Epithelial cell of proximal tubule (primary cell): Measurements from ENCODE around the gene RETN. TPM values are rescaled to one million over a fixed set of nuclear protein-coding genes. Genes with fewer than 3 reads are reported as not detected.

Experiments used
- DNase-seq: peaks from one replicate; pipeline ENCODE4 v3.0.0-alpha.2; 2011; ENCODE audit warnings: low read depth
- H3K4me3 ChIP-seq: 2 replicates; pipeline ENCODE4 v1.5.1; 2011; ENCODE audit warnings: low read depth, mild to moderate bottlenecking, low read length
- total RNA-seq: library from RNA; depleted of rRNA; stranded (reverse); fragments of >200 nt; gene quantifications from 2 replicates; pipeline ENCODE4 v1.2.3, GENCODE V29; 2015
- TF ChIP-seq, protein P1 (sequence below): conservative IDR thresholded peaks from 2 replicates; pipeline ENCODE4 v1.5.1; 2012; ENCODE audit warnings: low read depth, mild to moderate bottlenecking, low read length

RETN gene
- total RNA-seq, 1 donor from 2014 or later = not detected

DNA sequence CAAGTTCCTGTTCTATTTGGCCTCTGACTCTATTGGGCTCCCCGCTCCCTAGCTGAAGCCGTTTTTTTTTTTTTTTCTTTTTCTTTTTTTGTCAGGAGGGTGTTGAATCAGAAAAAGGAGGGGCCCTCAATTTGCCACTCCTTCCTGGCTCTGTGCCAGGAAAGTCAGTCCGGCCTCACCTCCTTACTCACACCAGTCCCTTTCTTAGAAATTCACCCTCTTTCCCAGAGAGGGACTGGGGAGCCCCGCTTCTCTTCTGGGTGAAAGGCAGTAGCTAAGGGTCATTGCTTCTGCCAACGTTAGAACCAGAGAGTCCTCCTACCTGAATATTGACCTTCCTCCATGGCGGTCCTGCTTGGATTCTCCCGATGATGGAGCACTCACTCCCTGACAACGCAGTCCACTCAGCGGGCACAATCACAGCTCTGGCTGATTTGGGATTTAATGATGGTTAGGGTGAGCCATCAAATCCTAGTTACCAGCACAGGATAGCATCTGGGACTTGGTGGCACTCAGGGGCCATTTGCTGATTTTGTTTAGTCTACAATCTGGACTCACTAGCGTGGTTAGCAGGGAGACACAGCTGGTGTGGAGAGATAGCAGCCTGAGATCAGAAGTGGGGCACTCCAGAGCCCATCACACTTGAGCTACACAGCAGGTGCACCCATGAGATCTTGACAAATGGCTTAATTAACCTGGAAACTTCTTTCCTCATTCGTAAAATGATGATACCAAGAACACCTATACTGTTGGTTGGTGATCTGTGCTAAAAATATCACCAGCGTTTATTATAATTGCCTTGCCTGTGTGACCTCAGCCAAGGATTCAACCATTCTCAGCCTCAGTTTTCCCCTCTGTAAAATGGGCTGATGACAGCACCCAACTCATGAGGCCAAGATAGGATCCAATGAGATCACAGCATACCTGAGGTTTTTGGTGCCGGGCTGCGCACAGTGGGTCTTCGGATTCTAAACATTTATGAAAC lies 30.9 kb downstream of the RETN start:
- DNase-seq = no peak
- H3K4me3 ChIP-seq = no peak overlapping the region
- TF ChIP-seq, protein P1, sequence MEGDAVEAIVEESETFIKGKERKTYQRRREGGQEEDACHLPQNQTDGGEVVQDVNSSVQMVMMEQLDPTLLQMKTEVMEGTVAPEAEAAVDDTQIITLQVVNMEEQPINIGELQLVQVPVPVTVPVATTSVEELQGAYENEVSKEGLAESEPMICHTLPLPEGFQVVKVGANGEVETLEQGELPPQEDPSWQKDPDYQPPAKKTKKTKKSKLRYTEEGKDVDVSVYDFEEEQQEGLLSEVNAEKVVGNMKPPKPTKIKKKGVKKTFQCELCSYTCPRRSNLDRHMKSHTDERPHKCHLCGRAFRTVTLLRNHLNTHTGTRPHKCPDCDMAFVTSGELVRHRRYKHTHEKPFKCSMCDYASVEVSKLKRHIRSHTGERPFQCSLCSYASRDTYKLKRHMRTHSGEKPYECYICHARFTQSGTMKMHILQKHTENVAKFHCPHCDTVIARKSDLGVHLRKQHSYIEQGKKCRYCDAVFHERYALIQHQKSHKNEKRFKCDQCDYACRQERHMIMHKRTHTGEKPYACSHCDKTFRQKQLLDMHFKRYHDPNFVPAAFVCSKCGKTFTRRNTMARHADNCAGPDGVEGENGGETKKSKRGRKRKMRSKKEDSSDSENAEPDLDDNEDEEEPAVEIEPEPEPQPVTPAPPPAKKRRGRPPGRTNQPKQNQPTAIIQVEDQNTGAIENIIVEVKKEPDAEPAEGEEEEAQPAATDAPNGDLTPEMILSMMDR = no peak

DNA sequence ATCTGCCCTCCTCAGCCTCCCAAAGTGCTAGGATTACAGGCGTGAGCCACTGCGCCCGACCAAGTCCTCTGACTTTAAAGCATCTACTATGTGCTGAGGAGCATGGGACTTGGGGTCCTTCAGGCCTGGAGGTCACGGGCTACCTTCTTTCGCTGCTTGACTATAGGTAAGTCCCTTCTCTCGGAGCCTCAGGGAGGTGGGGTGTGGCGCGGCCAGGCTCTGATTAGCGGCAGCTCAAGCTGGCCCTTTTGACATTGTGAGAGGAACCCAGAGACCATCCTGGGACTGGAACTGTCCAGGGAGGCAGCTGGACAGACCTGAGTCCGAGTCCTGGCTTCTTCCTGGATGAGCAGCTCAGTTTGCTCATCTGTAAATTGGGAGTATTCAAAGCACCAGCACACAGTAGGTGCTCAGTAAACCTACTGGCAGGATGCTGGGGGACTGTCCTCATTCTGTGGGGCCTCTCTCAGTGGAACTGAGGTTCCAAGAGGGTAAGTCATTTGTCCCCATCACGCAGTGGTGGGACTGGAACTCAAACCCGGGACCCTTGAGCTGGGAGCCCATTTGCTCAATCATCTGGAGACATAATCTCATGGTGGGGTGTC lies 32.3 kb downstream of the RETN start:
- TF ChIP-seq, protein P1 = no peak
- no peak overlapping the region for H3K4me3 ChIP-seq
- no peak for DNase-seq

DNA sequence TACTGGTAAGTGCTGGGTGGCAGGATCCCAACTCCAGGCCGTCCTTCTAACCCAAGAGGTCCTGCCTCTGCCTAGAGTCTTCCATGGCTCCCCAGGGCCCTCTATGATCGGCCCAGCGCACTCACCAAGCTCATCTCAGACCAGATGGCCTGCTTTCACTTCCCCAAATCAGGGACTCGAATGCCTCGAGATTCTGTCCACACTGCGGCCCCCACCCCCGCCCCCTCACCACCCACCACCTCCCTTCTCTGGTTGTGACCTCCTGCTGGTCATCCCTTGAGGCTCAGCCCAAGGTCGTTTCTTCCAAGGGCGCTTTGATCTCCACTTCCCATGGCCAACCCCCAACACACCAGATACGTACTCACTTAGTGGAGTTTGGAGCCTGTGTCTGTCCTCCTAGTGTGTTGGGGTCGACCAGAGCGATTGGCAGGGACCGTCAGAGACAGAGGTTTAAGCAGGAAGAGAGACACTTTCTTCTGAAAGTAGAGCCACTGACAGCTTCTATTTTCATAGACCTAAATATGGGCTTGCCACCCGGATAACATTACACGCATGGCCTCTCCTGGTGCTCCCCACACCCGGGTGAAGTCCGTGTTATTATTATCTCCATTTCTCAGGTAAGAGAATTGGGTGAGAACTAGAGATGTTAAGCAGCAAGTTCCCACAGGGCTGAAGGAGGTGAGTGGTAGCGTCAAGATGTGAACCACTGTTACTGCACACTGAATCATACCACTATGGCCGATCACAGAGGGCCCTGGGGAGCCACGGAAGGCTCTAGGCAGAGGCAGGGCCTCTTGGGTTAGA lies 33.0 kb downstream of the RETN start, which contains the start of gene FCER2:
Gene FCER2 (minus strand): TSS at position 478 of the 804 bp plus-strand sequence. CDS start 2,371 bp downstream, outside the sequence.
- no peak within 1 kb of the TSS for H3K4me3 ChIP-seq
- TF ChIP-seq, protein P1 = no peak
- DNase-seq = no peak

DNA sequence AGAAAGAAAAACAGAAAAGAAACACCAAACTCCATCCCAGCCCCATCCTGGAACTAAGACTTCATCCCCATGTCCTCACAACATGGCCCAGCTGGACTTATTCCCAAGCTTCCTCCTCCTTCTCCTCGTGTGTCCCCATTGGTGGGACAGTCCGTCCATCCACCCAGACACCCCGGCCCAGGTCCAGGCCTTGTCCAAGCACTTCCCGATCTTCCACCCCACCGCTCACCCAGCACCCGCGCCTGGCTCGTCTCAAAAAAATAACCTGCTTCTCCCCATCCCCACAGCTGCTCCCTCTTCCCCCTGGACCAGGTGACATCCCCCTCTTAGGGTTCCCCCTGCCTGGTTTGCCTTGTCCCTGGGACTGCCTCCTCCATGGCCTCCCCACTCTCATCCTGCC lies 34.5 kb downstream of the RETN start:
- H3K4me3 ChIP-seq = no peak overlapping the region
- DNase-seq = no peak
- TF ChIP-seq, protein P1 = no peak

DNA sequence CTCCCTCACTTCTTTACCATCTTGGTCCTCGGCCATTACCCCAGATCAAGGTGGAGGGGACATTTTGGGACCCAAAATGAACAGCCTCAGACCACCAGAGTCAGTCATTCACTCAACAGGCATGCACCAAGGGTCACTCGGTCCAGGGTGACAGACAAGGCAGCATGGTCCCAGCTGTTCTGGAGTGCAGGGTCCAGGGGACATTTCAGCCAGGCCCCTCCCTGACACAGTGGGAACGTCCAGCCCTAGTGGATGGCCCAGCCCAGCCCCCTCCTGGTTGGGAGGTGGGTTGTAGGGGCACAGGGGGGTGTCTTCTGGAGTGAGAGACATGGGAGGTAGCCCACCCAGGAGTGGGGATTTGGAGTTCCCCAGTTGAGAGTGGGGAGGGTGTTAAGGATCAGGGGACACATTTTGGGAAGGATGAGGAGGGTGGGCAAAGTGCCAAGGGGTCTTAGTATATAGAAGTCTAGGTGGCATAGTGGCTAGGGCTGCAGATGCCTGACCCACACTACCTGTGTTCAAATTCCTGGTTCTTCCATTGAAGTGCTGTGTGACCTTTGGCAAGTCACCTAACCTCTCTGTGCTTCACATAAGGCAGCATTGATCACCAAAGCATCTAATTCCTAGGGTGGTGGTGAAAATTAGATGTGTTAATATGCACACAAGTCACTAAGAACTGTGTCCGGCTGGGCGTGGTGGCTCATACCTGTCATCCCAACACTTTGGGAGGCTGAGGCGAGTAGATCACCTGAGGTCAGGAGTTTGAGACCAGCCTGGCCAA lies 35.6 kb downstream of the RETN start:
- TF ChIP-seq, protein P1 = no peak
- no peak for DNase-seq
- no peak overlapping the region for H3K4me3 ChIP-seq
